ENCODE results near the gene CLSTN1.
"Not testable (repeated sequence)": the region's sequence is repeated elsewhere in the genome, so short reads cannot be mapped to it uniquely, and the experiment has no call there.

The CLSTN1 gene

GRCh38 chr1:9728451-9729295, 95.1 kb downstream of the CLSTN1 start:
- DNase-seq: no peak

GRCh38 chr1:9726905-9727595, 96.7 kb downstream of the CLSTN1 start:
- no peak for DNase-seq

- no peak for DNase-seq
These were observed 97.4 kb downstream of the CLSTN1 start for GRCh38 chr1:9726406-9726805.

GRCh38 chr1:9724706-9725476, 98.9 kb downstream of the CLSTN1 start:
- DNase-seq: peak; percentile 89

- DNase-seq: no peak
These were observed 99.8 kb downstream of the CLSTN1 start for GRCh38 chr1:9723926-9724325.

GRCh38 chr1:9723068-9723805, 100.5 kb downstream of the CLSTN1 start:
- no peak for DNase-seq

GRCh38 chr1:9722378-9722749, 101.4 kb downstream of the CLSTN1 start:
- no peak for DNase-seq

GRCh38 chr1:9721606-9722377, 102.0 kb downstream of the CLSTN1 start:
- DNase-seq: peak; percentile 56

- DNase-seq: no peak
These were observed 102.8 kb downstream of the CLSTN1 start for GRCh38 chr1:9720785-9721605.

- DNase-seq: no peak
These were observed 103.6 kb downstream of the CLSTN1 start for GRCh38 chr1:9719978-9720722.

GRCh38 chr1:9718006-9718680, 105.6 kb downstream of the CLSTN1 start:
- no peak for DNase-seq

GRCh38 chr1:9717193-9718005, 106.4 kb downstream of the CLSTN1 start:
- DNase-seq: peak; percentile 97

- DNase-seq: no peak
These were observed 107.2 kb downstream of the CLSTN1 start for GRCh38 chr1:9716404-9717192.

GRCh38 chr1:9715536-9716226, 108.1 kb downstream of the CLSTN1 start:
- no peak for DNase-seq

- DNase-seq: peak; percentile 58
These were observed 109.5 kb downstream of the CLSTN1 start for GRCh38 chr1:9714257-9714718.

GRCh38 chr1:9712767-9713166, 111.0 kb downstream of the CLSTN1 start:
- not testable (repeated sequence) for DNase-seq

GRCh38 chr1:9711466-9712020, 112.2 kb downstream of the CLSTN1 start:
- no peak for DNase-seq

Measured in hematopoietic multipotent progenitor cell treated with erythropoietin and hydrocortisone succinate and interleukin-3 and kit ligand, for 6 days (in vitro differentiated cells).